ENCODE data around the gene ZNF341.

The ZNF341 gene

DNA sequence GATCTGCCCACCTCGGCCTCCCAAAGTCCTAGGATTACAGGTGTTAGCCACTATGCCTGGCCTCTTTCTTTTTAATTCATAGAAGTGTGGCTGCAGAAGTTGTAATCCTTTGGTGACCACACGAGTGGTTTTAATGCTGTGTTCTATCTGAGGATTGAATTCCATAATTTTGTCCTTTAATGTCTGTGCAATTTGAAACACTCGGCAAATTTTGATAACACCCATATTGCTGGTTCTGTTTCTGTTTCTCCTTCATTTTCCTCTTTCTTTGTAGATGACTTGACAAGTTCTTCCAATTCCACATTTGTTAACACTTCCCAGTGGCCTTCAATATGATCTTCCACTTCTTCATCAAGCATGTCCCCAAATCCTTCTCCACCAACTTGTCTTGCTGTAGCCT is 76.6 kb downstream of the ZNF341 start:
- TF ChIP-seq, protein P1, sequence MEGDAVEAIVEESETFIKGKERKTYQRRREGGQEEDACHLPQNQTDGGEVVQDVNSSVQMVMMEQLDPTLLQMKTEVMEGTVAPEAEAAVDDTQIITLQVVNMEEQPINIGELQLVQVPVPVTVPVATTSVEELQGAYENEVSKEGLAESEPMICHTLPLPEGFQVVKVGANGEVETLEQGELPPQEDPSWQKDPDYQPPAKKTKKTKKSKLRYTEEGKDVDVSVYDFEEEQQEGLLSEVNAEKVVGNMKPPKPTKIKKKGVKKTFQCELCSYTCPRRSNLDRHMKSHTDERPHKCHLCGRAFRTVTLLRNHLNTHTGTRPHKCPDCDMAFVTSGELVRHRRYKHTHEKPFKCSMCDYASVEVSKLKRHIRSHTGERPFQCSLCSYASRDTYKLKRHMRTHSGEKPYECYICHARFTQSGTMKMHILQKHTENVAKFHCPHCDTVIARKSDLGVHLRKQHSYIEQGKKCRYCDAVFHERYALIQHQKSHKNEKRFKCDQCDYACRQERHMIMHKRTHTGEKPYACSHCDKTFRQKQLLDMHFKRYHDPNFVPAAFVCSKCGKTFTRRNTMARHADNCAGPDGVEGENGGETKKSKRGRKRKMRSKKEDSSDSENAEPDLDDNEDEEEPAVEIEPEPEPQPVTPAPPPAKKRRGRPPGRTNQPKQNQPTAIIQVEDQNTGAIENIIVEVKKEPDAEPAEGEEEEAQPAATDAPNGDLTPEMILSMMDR (IDR thresholded peaks at IDR 0.05; ENCODE audit: insufficient read depth, low read depth, low read length, missing control alignments) = no peak
- no peak for DNase-seq (ENCODE audit: low read depth)
- no peak overlapping the region for H3K4me3 ChIP-seq (ENCODE audit: low read depth, low read length)

GRCh38 chr20:33810259-33810658 is 78.5 kb downstream of the ZNF341 start:
- H3K4me3 ChIP-seq (ENCODE audit: low read depth, low read length) = no peak overlapping the region
- no peak for DNase-seq (ENCODE audit: low read depth)
- TF ChIP-seq, protein P1 (IDR thresholded peaks at IDR 0.05; ENCODE audit: insufficient read depth, low read depth, low read length, missing control alignments) = no peak

DNA sequence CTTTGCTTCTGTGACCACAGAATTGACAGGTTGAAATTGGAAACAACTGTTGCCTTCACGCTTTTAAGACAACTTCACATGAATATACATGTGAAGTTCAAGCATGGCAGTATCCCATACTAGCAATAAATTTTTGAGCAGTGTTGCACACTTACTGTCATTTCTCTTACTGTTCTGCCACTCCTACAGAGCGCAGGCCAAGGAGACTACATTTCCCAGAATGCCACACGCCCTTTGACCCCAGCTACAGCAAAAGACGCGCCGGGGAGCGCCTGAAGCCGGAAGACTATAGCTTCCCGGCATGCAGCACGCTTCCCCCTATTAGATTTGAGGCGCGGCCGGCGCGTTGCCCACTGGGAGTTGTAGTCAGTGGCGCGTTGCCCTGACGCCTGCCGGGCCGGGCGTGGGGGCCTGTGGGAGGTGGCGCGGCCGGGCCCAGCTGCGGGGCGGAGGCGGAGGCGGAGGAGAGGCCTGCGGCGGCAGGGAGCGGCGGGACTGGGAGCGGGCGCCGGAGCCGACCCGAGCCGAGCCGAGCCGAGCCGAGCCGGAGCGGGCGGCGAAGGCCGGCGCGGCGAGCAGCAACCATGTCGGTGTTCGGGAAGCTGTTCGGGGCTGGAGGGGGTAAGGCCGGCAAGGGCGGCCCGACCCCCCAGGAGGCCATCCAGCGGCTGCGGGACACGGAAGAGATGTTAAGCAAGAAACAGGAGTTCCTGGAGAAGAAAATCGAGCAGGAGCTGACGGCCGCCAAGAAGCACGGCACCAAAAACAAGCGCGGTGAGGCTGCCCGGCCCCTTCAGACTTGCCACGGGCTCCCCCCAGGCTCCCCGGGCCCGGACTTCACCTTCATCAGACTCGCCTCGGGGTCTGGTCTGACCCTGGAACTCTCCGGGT is 79.3 kb downstream of the ZNF341 start, which contains the start of gene CHMP4B:
Gene CHMP4B (plus strand): TSS at position 464 of the 891 bp plus-strand sequence. CDS start 121 bp downstream, at position 585.
- H3K4me3 ChIP-seq (ENCODE audit: low read depth, low read length) = peak within 1 kb of the TSS; percentile 87
- peak; percentile 99 for DNase-seq (ENCODE audit: low read depth)
- TF ChIP-seq, protein P1 (IDR thresholded peaks at IDR 0.05; ENCODE audit: insufficient read depth, low read depth, low read length, missing control alignments) = no peak

GRCh38 chr20:33811776-33812151 is 80.0 kb downstream of the ZNF341 start:
- H3K4me3 ChIP-seq (ENCODE audit: low read depth, low read length) = peak overlapping the region; percentile 87
- DNase-seq (ENCODE audit: low read depth) = peak; percentile 41
- TF ChIP-seq, protein P1 (IDR thresholded peaks at IDR 0.05; ENCODE audit: insufficient read depth, low read depth, low read length, missing control alignments) = no peak

- peak overlapping the region; percentile 87 for H3K4me3 ChIP-seq (ENCODE audit: low read depth, low read length)
- TF ChIP-seq, protein P1 (IDR thresholded peaks at IDR 0.05; ENCODE audit: insufficient read depth, low read depth, low read length, missing control alignments) = no peak
- DNase-seq (ENCODE audit: low read depth) = peak; percentile 50
Observed at GRCh38 chr20:33812152-33812849, 80.5 kb downstream of the ZNF341 start.

DNA sequence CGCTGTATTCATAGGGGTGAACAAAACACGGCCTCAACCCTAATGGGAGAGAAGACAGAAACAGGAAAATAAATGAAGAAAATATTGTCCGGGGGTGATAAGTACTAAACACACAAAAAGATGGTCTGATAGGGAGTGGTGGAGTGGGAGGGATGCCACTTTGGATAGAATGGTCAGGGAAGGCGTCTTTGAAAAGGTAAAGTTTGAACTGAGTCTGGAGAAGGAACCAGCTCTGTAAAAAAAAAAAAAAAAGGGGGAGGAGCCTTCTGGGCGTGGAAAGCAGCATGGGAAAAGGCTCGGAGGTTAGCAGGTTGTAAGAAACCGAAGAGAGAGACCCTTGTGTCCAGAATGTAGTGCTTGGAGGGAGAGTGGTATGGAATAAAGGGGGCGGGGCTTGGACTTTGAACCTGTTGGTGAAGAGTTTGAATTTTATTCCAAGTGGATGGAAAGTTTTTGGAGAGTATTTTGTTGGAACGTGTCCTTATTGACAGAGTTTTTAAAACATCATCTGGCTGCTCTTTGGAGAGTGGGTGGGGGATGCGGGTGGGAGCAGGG is 81.2 kb downstream of the ZNF341 start:
- peak; percentile 21 for DNase-seq (ENCODE audit: low read depth)
- H3K4me3 ChIP-seq (ENCODE audit: low read depth, low read length) = peak overlapping the region; percentile 87
- TF ChIP-seq, protein P1 (IDR thresholded peaks at IDR 0.05; ENCODE audit: insufficient read depth, low read depth, low read length, missing control alignments) = no peak
